22Rv1 (cell line): ENCODE data around the gene RIBC1.

Experiments used
- ZFX ChIP-seq: fragments of 450-650 bp; IDR thresholded peaks from 2 replicates; pipeline ENCODE4 v1.6.1; 2017; ENCODE audit warnings: antibody characterized with exemption, borderline replicate concordance
- TF ChIP-seq, protein P1 (sequence below): fragments of 450-650 bp; IDR thresholded peaks from 2 replicates; pipeline ENCODE4 v1.5.1; 2017; ENCODE audit warnings: mild to moderate bottlenecking

DNA sequence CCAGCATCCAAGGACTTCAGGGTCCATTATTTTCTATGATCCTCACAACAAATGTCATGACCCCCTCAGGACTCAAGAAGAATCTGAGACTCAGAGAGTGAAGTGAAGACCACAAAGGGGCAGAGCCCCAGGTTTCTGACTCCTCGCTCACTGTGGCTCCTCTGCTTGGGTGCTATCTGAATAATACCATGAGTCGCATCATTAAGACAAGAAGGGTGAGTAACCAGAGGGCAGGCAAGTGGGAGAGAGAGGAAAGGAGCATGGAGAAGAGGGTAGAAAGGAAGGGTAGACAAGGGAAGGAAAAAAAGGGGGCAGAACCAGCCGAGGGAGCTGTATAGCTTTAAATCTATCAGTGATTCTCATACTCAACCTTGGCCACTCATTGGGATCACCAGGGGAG, 27.0 kb downstream of the RIBC1 start:
- TF ChIP-seq, protein P1, sequence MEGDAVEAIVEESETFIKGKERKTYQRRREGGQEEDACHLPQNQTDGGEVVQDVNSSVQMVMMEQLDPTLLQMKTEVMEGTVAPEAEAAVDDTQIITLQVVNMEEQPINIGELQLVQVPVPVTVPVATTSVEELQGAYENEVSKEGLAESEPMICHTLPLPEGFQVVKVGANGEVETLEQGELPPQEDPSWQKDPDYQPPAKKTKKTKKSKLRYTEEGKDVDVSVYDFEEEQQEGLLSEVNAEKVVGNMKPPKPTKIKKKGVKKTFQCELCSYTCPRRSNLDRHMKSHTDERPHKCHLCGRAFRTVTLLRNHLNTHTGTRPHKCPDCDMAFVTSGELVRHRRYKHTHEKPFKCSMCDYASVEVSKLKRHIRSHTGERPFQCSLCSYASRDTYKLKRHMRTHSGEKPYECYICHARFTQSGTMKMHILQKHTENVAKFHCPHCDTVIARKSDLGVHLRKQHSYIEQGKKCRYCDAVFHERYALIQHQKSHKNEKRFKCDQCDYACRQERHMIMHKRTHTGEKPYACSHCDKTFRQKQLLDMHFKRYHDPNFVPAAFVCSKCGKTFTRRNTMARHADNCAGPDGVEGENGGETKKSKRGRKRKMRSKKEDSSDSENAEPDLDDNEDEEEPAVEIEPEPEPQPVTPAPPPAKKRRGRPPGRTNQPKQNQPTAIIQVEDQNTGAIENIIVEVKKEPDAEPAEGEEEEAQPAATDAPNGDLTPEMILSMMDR, result no peak
- TF ChIP-seq ZFX, result no peak
